SJSA1 (cell line): ENCODE results near the gene ERN1. TPM values are rescaled to one million over a fixed set of nuclear protein-coding genes. Genes with fewer than 3 reads are reported as not detected.

ENCODE experiments used
- DNase-seq, 2 experiments: peaks; one replicate each; pipeline ENCODE4 v3.0.0-alpha.2; 2015 to 2020; ENCODE audit warnings: low spot score in 2 of 2, low read depth in 1 of 2
- H3K27ac ChIP-seq: fragments of 250-450 bp; sonication (Bioruptor Pico); 2 replicates; pipeline ENCODE4 v1.5.1; 2020; ENCODE audit warnings: mild to moderate bottlenecking, moderate library complexity
- H3K27me3 ChIP-seq: fragments of 250-450 bp; sonication (Bioruptor Pico); replicated peaks from 2 replicates; pipeline ENCODE4 v1.5.1; 2020; ENCODE audit warnings: mild to moderate bottlenecking, moderate library complexity
- H3K36me3 ChIP-seq: fragments of 250-450 bp; sonication (Bioruptor Pico); 2 replicates; pipeline ENCODE4 v1.5.1; 2020; ENCODE audit warnings: mild to moderate bottlenecking
- H3K4me1 ChIP-seq: fragments of 250-450 bp; sonication (Bioruptor Pico); replicated peaks from 2 replicates; pipeline ENCODE4 v1.6.1; 2021; ENCODE audit warnings: mild to moderate bottlenecking
- H3K4me3 ChIP-seq: fragments of 250-450 bp; sonication (Bioruptor Pico); 2 replicates; pipeline ENCODE4 v1.5.1; 2020; ENCODE audit warnings: mild to moderate bottlenecking
- H3K9me3 ChIP-seq: fragments of 250-450 bp; sonication (Bioruptor Pico); replicated peaks from 2 replicates; pipeline ENCODE4 v1.5.1; 2020; ENCODE audit warnings: mild to moderate bottlenecking
- total RNA-seq: library from RNA; depleted of rRNA; stranded (reverse); fragments of >200 nt; shearing (Covaris generic); gene quantifications from 2 replicates; pipeline ENCODE4 v1.2.3, GENCODE V29; 2014

ERN1 gene
- total RNA-seq, 1 experiment from 2014 or later, result 5.8 TPM

GRCh38 chr17:64153565-64154312 lies 23.8 kb upstream of the ERN1 start:
- H3K27me3 ChIP-seq, result no peaks in the 10 kb centered on the region
- no peak for DNase-seq
- no peak overlapping the region for H3K27ac ChIP-seq
- peaks cover 3% of the 10 kb centered on the region; the same call in 1 of the 2 replicates for H3K36me3 ChIP-seq
- H3K4me1 ChIP-seq, result no peaks in the 10 kb centered on the region
- no peak overlapping the region for H3K4me3 ChIP-seq
- H3K9me3 ChIP-seq, result no peaks in the 10 kb centered on the region

DNA sequence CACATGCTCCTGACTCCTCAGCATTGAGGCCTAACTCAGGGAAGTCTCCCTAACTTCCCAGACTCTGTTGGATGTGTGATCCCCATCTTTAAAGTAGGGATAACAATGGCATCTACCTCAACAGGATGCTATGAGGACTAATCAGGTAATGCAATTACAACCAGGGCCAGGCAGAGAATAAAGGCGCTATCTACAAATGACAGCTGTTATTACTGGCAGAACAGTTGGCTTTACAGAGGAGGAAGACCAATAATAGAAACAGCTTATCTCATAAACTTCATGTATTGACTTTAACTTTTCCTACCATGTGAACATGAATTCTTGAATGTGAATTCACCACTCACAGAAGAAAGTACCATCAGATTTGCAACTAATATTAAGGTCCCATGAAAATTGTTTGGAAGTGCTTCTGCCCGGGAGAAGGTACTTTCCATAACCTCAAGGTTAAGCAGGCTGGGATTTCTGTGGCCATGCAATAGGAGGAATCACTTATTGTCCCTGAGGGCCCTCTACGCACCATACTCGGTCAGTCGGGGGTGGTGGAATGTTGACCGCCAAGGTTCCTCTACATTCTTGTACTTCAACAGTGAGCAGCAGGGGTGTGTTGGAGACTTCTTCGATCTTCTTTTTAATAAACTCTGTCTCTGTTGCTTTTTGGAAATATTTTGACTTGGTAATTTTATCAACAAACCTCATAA lies 22.6 kb upstream of the ERN1 start:
- no peak for DNase-seq
- Histone ChIP-seq H3K36me3 (peaks cover 7% of the 10 kb centered on the region), H3K9me3 (no peaks in the 10 kb centered on the region), H3K4me3 (no peak overlapping the region), H3K27ac (no peak overlapping the region), H3K4me1 (no peaks in the 10 kb centered on the region), H3K27me3 (no peaks in the 10 kb centered on the region)

- DNase-seq, result no peak
- H3K4me1 ChIP-seq, result peaks cover 9% of the 10 kb centered on the region
- no peak overlapping the region for H3K4me3 ChIP-seq
- no peaks in the 10 kb centered on the region for H3K27me3 ChIP-seq
- no peak overlapping the region for H3K27ac ChIP-seq
- H3K36me3 ChIP-seq, result peaks cover 22% of the 10 kb centered on the region
- H3K9me3 ChIP-seq, result no peaks in the 10 kb centered on the region
These were observed 21.0 kb upstream of the ERN1 start for GRCh38 chr17:64151016-64151368.

- H3K4me1 ChIP-seq, result peaks cover 9% of the 10 kb centered on the region
- no peak overlapping the region for H3K4me3 ChIP-seq
- no peaks in the 10 kb centered on the region for H3K27me3 ChIP-seq
- no peak overlapping the region for H3K27ac ChIP-seq
- H3K9me3 ChIP-seq, result no peaks in the 10 kb centered on the region
- no peak for DNase-seq
- H3K36me3 ChIP-seq, result peaks cover 24% of the 10 kb centered on the region
These were observed 20.5 kb upstream of the ERN1 start for GRCh38 chr17:64150237-64151015.

GRCh38 chr17:64149196-64149595 lies 19.3 kb upstream of the ERN1 start:
- H3K36me3 ChIP-seq, result peaks cover 24% of the 10 kb centered on the region
- no peaks in the 10 kb centered on the region for H3K9me3 ChIP-seq
- H3K4me3 ChIP-seq, result no peak overlapping the region
- peaks cover 13% of the 10 kb centered on the region for H3K4me1 ChIP-seq
- H3K27ac ChIP-seq, result no peak overlapping the region
- no peak for DNase-seq
- H3K27me3 ChIP-seq, result no peaks in the 10 kb centered on the region

- no peaks in the 10 kb centered on the region for H3K27me3 ChIP-seq
- peak in 1 of 2 experiments; percentile 32 for DNase-seq
- no peak overlapping the region for H3K4me3 ChIP-seq
- no peaks in the 10 kb centered on the region for H3K9me3 ChIP-seq
- H3K27ac ChIP-seq, result no peak overlapping the region
- H3K36me3 ChIP-seq, result peaks cover 24% of the 10 kb centered on the region
- peaks cover 13% of the 10 kb centered on the region for H3K4me1 ChIP-seq
These were observed 18.8 kb upstream of the ERN1 start for GRCh38 chr17:64148699-64149098.

GRCh38 chr17:64148017-64148631 lies 18.2 kb upstream of the ERN1 start:
- Histone ChIP-seq H3K4me1 (peaks cover 13% of the 10 kb centered on the region), H3K4me3 (no peak overlapping the region), H3K9me3 (no peaks in the 10 kb centered on the region), H3K36me3 (peaks cover 24% of the 10 kb centered on the region), H3K27ac (no peak overlapping the region), H3K27me3 (no peaks in the 10 kb centered on the region)
- DNase-seq, result peak in 1 of 2 experiments; percentile 29

DNA sequence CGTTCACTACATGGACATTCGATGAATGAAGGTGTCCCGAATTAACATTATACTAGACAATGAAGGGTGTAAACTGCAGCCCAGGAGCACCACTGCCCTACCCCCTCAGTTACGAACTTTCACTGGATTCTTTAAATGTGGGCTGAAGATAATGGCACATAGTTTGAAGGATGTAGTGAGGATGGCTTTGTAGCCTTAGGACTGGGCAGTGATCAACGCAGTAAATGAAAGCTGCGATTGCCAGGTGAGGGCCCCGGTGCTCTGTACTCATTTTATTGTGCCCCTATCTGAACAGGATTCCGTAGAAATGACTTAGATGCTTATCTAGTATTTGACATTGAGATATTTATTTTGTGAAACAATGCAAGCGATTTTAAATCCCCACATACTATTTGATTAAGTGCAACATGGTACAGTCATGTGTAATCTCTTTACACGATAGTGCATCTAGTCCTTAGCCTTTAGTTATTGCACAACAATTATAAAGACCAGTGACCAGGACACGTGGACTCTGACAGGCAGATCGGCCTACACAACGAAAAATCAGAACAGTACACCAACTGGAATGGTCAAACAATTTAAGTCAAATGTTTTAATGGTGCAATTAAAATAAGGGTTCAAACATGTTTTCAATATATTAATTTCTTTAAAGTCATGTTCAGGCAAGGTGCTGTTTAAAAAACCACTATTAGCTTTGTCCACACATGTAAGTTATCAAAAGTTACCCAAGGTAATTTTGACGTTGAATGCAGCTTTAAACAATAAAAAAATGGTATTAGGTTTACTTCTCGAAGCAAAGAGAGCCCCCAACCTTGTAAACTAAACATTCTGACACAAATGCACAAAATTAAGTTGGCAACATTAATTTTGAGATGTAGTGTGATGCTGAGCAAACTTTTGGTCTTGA lies 17.4 kb upstream of the ERN1 start:
- Histone ChIP-seq H3K27ac (peak overlapping the region; percentile 72; the same call in 1 of the 2 replicates), H3K9me3 (no peaks in the 10 kb centered on the region), H3K4me3 (peak overlapping the region; percentile 57), H3K4me1 (peaks cover 13% of the 10 kb centered on the region), H3K36me3 (peaks cover 21% of the 10 kb centered on the region), H3K27me3 (no peaks in the 10 kb centered on the region)
- DNase-seq, result peak; percentile 18 to 35

GRCh38 chr17:64146418-64147109 lies 16.6 kb upstream of the ERN1 start:
- H3K4me1 ChIP-seq, result peaks cover 13% of the 10 kb centered on the region
- H3K27me3 ChIP-seq, result no peaks in the 10 kb centered on the region
- DNase-seq, result peak in 1 of 2 experiments; percentile 77
- peaks cover 21% of the 10 kb centered on the region for H3K36me3 ChIP-seq
- H3K27ac ChIP-seq, result peak overlapping the region; percentile 72
- H3K9me3 ChIP-seq, result no peaks in the 10 kb centered on the region
- peak overlapping the region; percentile 57 for H3K4me3 ChIP-seq

GRCh38 chr17:64145751-64146417 lies 15.9 kb upstream of the ERN1 start:
- H3K4me1 ChIP-seq, result peaks cover 13% of the 10 kb centered on the region
- peak; percentile 98 to 99 for DNase-seq
- peak overlapping the region; percentile 72 for H3K27ac ChIP-seq
- H3K36me3 ChIP-seq, result peaks cover 21% of the 10 kb centered on the region
- no peaks in the 10 kb centered on the region for H3K9me3 ChIP-seq
- no peaks in the 10 kb centered on the region for H3K27me3 ChIP-seq
- peak overlapping the region; percentile 57 for H3K4me3 ChIP-seq

- Histone ChIP-seq H3K36me3 (peaks cover 21% of the 10 kb centered on the region), H3K4me1 (peaks cover 13% of the 10 kb centered on the region), H3K9me3 (no peaks in the 10 kb centered on the region), H3K4me3 (peak overlapping the region; percentile 57), H3K27ac (no peak overlapping the region), H3K27me3 (no peaks in the 10 kb centered on the region)
- no peak for DNase-seq
These were observed 15.4 kb upstream of the ERN1 start for GRCh38 chr17:64145375-64145750.

DNA sequence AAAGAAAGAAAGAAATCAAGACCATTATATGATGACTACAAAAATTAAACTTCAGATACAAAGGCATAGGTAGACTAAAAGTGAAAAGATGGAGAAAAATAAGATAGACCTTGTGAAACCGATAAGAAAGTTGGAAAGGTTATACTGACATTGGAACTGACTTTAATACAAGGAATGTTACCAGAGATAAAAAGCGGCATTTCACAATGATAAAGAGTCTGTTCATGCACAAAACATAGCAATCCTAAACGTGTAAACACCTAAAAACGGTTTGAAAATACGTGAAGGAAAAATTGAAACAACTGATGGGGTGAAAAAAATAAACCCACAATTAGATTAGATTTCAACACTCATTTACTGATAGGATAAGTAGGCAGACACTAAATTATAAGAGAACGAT lies 9.6 kb upstream of the ERN1 start:
- no peaks in the 10 kb centered on the region for H3K9me3 ChIP-seq
- H3K36me3 ChIP-seq, result no peaks in the 10 kb centered on the region
- no peak for DNase-seq
- no peak overlapping the region for H3K27ac ChIP-seq
- no peak overlapping the region for H3K4me3 ChIP-seq
- peaks cover 4% of the 10 kb centered on the region for H3K27me3 ChIP-seq
- no peaks in the 10 kb centered on the region for H3K4me1 ChIP-seq
